Mammary epithelial cell (primary cell): Measurements from ENCODE around the gene ANK3.

Source experiments
- CTCF ChIP-seq, 2 donors: IDR thresholded peaks in 1 of 2; conservative IDR thresholded peaks in 1 of 2; 2 replicates each; pipeline ENCODE4 v1.5.1; 2011 to 2012; ENCODE audit warnings: inconsistent platforms in 2 of 2, low read length in 2 of 2, mild to moderate bottlenecking in 2 of 2, control low read depth in 1 of 2, low read depth in 1 of 2; ENCODE audit not compliant: insufficient read depth in 1 of 2; ENCODE audit errors: extremely low read depth in 1 of 2
- EZH2 ChIP-seq: IDR thresholded peaks from 2 replicates; pipeline ENCODE4 v1.6.1; 2012; ENCODE audit warnings: low read length, inconsistent platforms, borderline replicate concordance

- TF ChIP-seq CTCF (conservative IDR thresholded peaks at IDR 0.05 in 1 of 2, IDR thresholded peaks at IDR 0.05 in 1 of 2; ENCODE audit: extremely low read depth in 1 of 2, insufficient read depth in 1 of 2, low read depth in 1 of 2, low read length in 2 of 2) (no peak), EZH2 (no peak)
These were observed 106.8 kb downstream of the ANK3 start for GRCh38 chr10:60282771-60283353.
